WTC11 (cell line): ENCODE data around the gene IFIH1. TPM values are rescaled to one million over a fixed set of nuclear protein-coding genes. Genes with fewer than 3 reads are reported as not detected.

Experiments used
- EMX1 ChIP-seq: fragments of 250-450 bp; sonication (Bioruptor Pico); IDR thresholded peaks from 2 replicates; pipeline ENCODE4 v1.8.0; 2021; ENCODE audit warnings: mild to moderate bottlenecking
- HMGA2 ChIP-seq: fragments of 250-450 bp; sonication (Bioruptor Pico); IDR thresholded peaks from 2 replicates; pipeline ENCODE4 v1.4.0; 2021; ENCODE audit warnings: mild to moderate bottlenecking, moderate library complexity
- TEAD4 ChIP-seq: sonication (generic); formaldehyde crosslinking; IDR thresholded peaks from 2 replicates; pipeline ENCODE4 v1.8.0; 2022; ENCODE audit warnings: mild to moderate bottlenecking, missing genetic modification reagents
- USF1 ChIP-seq: sonication (generic); formaldehyde crosslinking; IDR thresholded peaks from 2 replicates; pipeline ENCODE4 v1.8.0; 2022; ENCODE audit warnings: mild to moderate bottlenecking, missing genetic modification reagents
- ZNF512 ChIP-seq: sonication (generic); formaldehyde crosslinking; IDR thresholded peaks from 2 replicates; pipeline ENCODE4 v1.8.1; 2022; ENCODE audit warnings: missing genetic modification reagents, borderline replicate concordance
- total RNA-seq: library from RNA; stranded (reverse); gene quantifications from 3 replicates; pipeline ENCODE4 v1.2.3, GENCODE V29; 2021
- TF ChIP-seq, protein P1 (sequence below): sonication (generic); formaldehyde crosslinking; IDR thresholded peaks from 2 replicates; pipeline ENCODE4 v1.8.1; 2023; ENCODE audit warnings: mild to moderate bottlenecking, moderate library complexity, missing genetic modification reagents

Gene IFIH1
- total RNA-seq, 1 experiment from 2014 or later: 1.3 TPM

- TF ChIP-seq, protein P1, sequence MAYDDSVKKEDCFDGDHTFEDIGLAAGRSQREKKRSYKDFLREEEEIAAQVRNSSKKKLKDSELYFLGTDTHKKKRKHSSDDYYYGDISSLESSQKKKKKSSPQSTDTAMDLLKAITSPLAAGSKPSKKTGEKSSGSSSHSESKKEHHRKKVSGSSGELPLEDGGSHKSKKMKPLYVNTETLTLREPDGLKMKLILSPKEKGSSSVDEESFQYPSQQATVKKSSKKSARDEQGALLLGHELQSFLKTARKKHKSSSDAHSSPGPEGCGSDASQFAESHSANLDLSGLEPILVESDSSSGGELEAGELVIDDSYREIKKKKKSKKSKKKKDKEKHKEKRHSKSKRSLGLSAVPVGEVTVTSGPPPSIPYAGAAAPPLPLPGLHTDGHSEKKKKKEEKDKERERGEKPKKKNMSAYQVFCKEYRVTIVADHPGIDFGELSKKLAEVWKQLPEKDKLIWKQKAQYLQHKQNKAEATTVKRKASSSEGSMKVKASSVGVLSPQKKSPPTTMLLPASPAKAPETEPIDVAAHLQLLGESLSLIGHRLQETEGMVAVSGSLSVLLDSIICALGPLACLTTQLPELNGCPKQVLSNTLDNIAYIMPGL: no peak
- TF ChIP-seq USF1 (CRISPR knock-in tag) (no peak), HMGA2 (CRISPR knock-in tag) (no peak), ZNF512 (CRISPR knock-in tag) (no peak), TEAD4 (CRISPR knock-in tag) (no peak), EMX1 (CRISPR knock-in tag) (no peak)
These were observed 100.9 kb downstream of the IFIH1 start (continued) for GRCh38 chr2:162217598-162217997.

Other genes starting within 250 kb of the IFIH1 start
- 2.7 to 3.6 TPM (median 2.7 TPM) in 3 replicates for gene DPP4, start 244.5 kb downstream of the IFIH1 start, total RNA-seq
- 0.14 TPM in 1 of 3 replicates, not detected in the others for gene GCG, start 166.4 kb downstream of the IFIH1 start, total RNA-seq
- 0.21 TPM in 1 of 3 replicates, not detected in the others for gene FAP, start 75.2 kb downstream of the IFIH1 start, total RNA-seq
- 42.1 to 46.2 TPM (median 44.5 TPM) in 3 replicates for gene GCA, start 25.4 kb upstream of the IFIH1 start, total RNA-seq